HG03460 (cell line): ENCODE data around the gene STING1.
A peak's percentile ranks its signal among the peaks of the same experiment; 100 is the strongest.
"Not testable (repeated sequence)": the region's sequence is repeated elsewhere in the genome, so short reads cannot be mapped to it uniquely, and the experiment has no call there.

Experiments used
- ATAC-seq: cut with Tn5 transposase; IDR thresholded peaks from one replicate; pipeline ENCODE4 v1.9.1; 2021; ENCODE audit not compliant: unreplicated experiment

Gene STING1

GRCh38 chr5:139503036-139503817 is 20.7 kb upstream of the STING1 start:
- ATAC-seq: not testable (repeated sequence)

- ATAC-seq: no peak
Measured at GRCh38 chr5:139501381-139501780, 18.8 kb upstream of the STING1 start.

- no peak for ATAC-seq
Measured at GRCh38 chr5:139495638-139496435, 13.3 kb upstream of the STING1 start.

GRCh38 chr5:139494832-139495231 is 12.3 kb upstream of the STING1 start:
- ATAC-seq: no peak

GRCh38 chr5:139494256-139494655 is 11.7 kb upstream of the STING1 start:
- no peak for ATAC-seq

GRCh38 chr5:139492700-139493192 is 10.2 kb upstream of the STING1 start:
- ATAC-seq: no peak

GRCh38 chr5:139488260-139488659 is 5.7 kb upstream of the STING1 start:
- ATAC-seq: no peak

GRCh38 chr5:139486201-139486600 is 3.6 kb upstream of the STING1 start:
- no peak for ATAC-seq

- ATAC-seq: not testable (repeated sequence)
Measured at GRCh38 chr5:139482890-139483208, 291 bp upstream of the STING1 start.

GRCh38 chr5:139481580-139482049 is 943 bp downstream of the STING1 start:
- peak; percentile 21 for ATAC-seq

GRCh38 chr5:139481122-139481533 is 1.4 kb downstream of the STING1 start:
- ATAC-seq: no peak

- ATAC-seq: not testable (repeated sequence)
Measured at GRCh38 chr5:139479729-139480128, 2.8 kb downstream of the STING1 start.

GRCh38 chr5:139478657-139479423 is 3.7 kb downstream of the STING1 start:
- not testable (repeated sequence) for ATAC-seq

GRCh38 chr5:139475865-139476617 is 6.5 kb downstream of the STING1 start:
- ATAC-seq: no peak

- ATAC-seq: no peak
Measured at GRCh38 chr5:139474890-139475791, 7.4 kb downstream of the STING1 start.

GRCh38 chr5:139473565-139473964 is 9.0 kb downstream of the STING1 start:
- ATAC-seq: no peak

- no peak for ATAC-seq
Measured at GRCh38 chr5:139473105-139473504, 9.5 kb downstream of the STING1 start.

- no peak for ATAC-seq
Measured at GRCh38 chr5:139472386-139473030, 10.1 kb downstream of the STING1 start.

GRCh38 chr5:139470821-139471300 is 11.7 kb downstream of the STING1 start, which contains the start of gene SMIM33:
SMIM33 (plus strand) TSS chr5:139471004; CDS start chr5:139471122, 118 bp downstream.
- ATAC-seq: no peak
